Measurements from ENCODE around the gene PNPLA6.
"Not testable (repeated sequence)": the region's sequence is repeated elsewhere in the genome, so short reads cannot be mapped to it uniquely, and the experiment has no call there.

The PNPLA6 gene

DNA sequence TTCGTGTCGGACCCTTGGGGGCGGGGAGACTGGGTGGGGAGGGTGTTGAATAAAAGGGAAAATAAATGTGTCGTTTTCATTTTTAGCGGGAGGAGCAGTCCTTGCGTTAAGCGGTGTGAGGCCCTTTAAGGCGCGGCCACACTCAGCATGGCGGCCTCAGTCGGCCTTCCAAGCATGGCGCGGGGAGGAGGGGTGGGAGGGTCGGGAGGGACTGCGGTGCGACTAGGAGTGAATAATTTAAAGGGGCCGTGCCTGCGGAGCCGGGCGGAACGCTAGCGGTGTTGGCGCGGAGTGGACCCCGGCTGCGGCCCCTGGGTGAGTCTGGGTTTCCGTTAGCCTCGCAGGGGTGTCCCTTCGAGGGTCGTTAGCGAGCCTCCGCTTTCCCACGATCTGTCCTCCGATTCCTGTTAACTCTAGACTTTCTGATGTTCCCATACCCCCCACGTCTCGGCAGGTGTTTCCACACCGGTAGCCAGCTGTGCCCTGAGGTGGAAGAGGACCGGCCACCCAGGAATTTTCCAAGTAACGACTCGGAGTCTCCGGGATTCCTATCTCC, 1.5 kb upstream of the PNPLA6 start:
- DNase-seq (ENCODE audit: low spot score), result peak; percentile 91

DNA sequence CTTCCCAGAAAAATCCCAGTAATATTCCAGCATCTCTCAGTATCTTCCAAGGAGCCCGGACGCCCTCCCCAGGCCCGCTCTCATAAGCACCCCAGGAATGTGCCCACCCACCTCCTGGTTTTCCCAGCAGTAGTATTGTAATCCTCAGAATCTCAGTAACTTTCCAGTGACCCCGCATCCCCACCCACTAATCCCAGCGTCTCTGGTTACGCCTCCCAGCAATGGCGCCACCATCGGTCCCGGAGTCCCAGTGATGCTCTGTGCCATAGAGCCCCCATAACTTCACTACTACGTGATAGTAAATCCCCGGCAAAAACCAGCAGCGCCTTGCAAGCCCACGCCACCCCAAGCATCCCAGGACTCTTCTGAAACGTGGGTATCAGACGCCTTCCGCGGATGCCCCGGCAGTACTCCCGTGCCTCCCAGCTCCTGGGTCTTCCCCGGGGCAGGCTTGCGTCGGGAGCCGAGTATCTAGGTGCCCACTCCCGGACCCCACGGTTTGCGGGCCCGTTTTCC, 928 bp upstream of the PNPLA6 start:
- DNase-seq (ENCODE audit: low spot score), result peak; percentile 53

DNA sequence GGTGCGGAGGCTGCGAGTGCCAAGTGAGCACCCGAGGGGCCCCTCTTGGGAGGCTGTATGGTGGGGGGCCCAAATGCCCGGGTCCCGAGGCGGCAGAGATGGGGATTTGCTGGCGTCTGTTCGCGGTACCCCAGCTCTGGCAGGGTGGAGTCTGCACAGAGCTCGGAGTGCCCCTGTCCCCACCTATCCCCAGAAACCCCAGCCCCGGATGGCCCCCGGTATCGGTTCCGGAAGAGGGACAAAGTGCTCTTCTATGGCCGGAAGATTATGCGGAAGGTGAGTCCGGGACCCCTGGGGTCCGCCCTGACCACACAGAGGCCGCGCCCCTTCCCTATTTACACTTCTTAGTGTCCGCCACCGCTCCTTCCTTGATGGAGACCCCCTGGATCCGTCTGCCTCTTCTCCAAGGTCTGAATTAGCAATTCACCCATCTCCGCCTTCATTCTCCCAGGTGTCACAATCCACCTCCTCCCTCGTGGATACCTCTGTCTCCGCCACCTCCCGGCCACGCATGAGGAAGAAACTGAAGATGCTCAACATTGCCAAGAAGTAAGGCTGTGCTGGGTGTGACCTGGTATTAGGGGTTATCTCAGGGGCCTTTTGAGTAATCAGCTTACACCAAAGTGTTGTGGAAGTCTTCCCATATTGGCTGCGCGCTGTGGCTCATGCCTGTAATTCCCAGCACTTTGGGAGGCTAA, 630 bp downstream of the PNPLA6 start:
- DNase-seq (ENCODE audit: low spot score), result peak; percentile 60

DNA sequence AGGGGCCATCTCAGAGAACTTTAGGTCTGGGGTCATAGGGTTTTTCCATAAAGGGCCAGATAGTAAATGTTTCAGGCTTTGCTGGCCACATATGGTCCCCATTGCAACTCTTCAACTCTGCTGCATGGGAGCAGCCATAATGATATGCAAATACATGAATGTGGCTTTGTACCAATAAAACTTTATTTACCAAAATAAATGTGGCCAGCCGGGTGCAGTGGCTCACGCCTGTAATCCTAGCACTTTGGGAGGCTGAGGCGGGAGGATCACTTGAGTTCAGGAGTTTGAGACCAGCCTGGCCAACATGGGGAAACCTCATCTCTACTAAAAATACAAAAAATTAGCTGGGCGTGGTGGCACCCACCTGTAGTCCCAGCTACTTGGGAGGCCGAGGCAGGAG, 3.5 kb downstream of the PNPLA6 start:
- DNase-seq (ENCODE audit: low spot score), result not testable (repeated sequence)

DNA sequence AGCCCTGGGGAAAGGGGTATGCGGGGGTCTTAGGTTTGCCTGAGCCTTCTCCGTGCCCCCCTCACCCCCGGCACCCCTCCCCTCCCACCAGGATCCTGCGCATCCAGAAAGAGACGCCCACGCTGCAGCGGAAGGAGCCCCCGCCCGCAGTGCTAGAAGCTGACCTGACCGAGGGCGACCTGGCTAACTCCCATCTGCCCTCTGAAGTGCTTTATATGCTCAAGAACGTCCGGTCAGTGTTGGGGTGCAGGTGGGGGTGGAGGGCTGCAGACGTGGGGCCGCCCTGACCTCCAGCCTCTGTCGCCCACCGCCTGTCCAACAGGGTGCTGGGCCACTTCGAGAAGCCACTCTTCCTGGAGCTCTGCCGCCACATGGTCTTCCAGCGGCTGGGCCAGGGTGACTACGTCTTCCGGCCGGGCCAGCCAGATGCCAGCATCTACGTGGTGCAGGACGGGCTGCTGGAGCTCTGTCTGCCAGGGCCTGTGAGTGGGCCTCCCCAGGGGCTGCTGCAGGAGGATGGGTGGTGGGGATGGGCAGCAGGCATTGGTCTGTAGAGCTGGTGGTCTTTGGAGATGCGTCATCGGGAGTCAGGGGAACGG, 4.4 kb downstream of the PNPLA6 start:
- no peak for DNase-seq (ENCODE audit: low spot score)

DNA sequence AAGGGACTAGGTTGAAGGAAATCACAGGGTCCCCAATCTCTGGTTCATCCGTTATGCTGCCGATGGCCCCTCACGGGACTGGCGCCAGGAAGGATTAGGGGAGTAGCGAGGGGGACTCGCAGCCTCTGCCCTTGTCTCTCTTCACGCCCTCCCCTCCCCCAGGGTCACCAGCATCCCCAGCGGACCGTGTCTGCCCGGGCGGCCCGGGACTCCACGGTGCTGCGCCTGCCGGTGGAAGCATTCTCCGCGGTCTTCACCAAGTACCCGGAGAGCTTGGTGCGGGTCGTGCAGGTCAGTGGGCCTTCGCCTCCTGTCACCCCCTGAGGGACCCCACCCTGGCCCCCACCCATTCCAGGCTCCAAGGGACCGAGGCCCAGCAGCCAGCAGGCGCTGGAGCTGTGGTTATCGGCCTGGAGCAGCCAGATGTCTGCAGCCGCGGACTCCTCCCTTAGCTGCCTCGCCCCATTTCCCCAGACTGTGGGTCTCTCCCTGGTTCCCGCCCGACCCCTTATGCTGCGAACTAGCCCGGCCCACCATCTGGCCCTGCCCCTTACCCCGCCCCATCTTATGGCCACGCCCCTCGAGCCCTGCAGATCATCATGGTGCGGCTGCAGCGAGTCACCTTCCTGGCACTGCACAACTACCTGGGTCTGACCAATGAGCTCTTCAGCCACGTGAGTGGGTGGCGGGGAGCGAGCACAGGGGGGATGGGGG, 5.4 kb downstream of the PNPLA6 start:
- DNase-seq (ENCODE audit: low spot score), result no peak

DNA sequence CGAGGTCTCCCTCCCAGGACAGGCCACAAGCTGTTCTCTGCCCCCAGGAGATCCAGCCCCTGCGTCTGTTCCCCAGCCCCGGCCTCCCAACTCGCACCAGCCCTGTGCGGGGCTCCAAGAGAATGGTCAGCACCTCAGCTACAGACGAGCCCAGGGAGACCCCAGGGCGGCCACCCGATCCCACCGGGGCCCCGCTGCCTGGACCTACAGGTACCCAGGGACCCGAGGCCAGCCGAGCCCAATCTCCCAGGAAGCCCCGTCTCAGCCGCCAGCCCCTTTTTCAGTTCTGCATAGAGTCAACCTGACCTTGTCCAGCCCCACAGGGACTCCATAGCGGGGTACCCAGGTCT, 5.9 kb downstream of the PNPLA6 start:
- no peak for DNase-seq (ENCODE audit: low spot score)

DNA sequence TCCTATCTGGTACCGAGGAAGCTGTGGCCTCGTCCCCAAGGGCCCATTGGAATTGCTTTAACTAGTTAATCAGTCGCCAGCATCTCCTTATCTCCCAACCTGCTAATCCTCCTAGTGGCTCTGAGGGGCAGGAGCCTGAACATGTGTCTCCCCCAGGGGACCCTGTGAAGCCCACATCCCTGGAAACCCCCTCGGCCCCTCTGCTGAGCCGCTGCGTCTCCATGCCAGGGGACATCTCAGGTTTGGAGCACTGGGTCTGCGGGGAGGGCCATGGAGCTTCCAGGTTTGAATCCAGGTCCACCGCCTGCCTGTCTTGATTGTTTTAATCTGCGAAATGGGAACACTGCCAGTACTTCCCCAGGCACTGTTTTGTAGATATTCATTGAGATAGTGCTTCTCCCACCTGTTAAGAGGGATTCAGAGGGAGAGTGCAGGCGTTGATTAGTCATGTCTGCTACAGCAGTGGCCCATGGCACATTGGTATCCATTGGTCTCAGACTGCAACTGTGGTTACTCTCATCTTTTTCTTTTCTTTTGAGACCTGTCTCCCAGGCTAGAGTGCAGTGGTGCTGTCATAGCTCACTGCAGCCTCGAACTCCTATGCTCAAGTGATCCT, 6.4 kb downstream of the PNPLA6 start:
- no peak for DNase-seq (ENCODE audit: low spot score)

DNA sequence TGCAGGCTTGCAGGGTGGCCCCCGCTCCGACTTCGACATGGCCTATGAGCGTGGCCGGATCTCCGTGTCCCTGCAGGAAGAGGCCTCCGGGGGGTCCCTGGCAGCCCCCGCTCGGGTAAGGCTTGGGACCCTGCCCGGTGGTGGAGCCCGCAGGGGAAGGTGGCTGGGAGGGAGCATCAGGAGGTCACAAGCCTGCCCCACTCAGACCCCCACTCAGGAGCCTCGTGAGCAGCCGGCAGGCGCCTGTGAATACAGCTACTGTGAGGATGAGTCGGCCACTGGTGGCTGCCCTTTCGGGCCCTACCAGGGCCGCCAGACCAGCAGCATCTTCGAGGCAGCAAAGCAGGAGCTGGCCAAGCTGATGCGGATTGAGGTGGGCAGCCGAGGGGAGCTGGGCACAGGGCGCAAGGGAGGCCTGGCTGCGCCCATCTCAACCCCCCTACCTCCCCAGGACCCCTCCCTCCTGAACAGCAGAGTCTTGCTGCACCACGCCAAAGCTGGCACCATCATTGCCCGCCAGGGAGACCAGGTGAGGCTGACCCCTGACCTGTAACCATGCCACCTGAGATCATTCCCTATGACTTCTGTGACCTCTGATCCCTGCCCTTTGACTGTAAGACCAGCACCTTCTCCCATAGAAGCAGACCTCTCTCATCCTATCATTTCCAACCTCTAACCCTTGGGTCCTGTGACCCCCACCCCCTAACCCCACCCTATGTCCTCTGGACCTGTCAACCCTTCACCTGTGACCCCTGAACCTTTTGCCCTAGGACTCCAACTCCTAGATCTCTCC, 7.2 kb downstream of the PNPLA6 start:
- DNase-seq (ENCODE audit: low spot score), result no peak

DNA sequence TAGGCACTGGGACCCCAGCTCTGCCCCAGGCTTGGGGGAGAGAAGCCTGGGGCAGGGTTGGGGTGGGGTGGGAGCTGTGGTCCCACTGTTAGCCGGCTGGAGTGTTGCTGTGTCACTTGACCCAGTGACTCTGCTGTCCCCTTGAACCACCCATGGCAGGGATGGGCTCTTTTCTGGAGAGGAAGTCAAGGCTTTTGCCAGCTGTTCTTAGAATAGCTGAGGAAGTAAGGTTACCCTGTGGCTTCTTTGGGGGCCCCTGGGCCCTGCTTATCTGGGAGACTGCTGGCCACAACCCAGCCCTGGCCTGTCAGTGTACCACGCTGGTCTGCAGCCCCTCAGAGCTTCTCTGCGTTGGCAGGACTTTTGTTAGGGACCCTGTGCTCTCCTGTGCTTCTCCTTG, 9.1 kb downstream of the PNPLA6 start:
- DNase-seq (ENCODE audit: low spot score), result no peak

DNA sequence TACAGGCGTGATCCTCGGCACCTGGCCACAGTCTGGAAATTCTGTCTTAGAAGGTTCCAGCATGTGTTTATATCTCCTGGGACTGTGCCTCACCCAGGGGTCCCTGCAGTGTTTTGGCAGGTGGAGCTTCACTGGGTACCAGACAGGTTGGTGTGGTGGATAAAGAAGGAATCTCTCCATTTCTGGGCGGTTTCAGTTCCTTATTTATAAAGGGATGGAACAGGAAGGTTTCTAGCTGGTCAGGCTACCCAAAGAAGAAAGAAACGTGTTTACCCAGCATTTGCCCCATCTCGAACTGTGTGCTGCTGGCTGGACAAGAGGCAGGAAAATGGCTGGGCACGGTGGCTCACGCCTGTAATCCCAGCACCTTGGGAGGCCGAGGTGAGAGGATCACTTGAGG, 9.8 kb downstream of the PNPLA6 start:
- no peak for DNase-seq (ENCODE audit: low spot score)

DNA sequence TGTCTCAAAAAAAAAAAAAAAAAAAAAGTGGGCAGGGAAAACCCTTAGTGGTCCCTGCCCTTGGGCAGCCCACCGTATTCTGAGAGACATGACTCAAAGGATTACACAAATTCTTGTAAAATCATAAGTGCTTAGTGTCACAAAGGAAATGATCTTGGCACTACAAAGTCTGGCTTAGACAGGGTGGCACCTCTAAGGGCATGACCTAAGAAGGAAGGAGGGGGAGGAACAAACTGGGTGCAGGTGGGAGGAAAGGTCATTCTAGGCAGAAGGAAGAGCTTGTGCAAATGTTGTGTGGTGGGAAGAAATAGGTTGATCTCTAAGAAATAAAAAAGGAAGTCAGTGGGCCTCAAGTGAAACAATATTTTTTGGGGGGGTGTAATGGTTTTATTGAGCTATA, 10.4 kb downstream of the PNPLA6 start:
- no peak for DNase-seq (ENCODE audit: low spot score)

DNA sequence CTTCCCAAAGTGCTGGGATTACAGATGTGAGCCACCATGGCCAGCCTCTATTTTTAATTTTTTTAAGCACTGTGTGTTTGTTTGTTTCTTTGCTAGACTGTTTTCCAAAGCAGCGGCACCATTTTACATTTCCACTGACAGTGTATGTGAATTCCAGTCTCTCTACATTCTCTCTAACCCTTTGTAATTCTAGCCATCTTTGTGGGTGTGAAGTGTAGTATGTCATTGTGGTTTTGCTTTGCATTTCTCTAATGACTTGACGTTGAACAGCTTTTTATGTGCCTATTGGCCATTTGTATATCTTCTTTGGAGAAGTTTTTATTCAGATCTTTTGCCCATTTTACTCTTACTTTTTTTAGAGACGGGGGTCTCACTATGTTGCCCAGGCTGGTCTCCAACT, 11.6 kb downstream of the PNPLA6 start:
- DNase-seq (ENCODE audit: low spot score), result no peak

DNA sequence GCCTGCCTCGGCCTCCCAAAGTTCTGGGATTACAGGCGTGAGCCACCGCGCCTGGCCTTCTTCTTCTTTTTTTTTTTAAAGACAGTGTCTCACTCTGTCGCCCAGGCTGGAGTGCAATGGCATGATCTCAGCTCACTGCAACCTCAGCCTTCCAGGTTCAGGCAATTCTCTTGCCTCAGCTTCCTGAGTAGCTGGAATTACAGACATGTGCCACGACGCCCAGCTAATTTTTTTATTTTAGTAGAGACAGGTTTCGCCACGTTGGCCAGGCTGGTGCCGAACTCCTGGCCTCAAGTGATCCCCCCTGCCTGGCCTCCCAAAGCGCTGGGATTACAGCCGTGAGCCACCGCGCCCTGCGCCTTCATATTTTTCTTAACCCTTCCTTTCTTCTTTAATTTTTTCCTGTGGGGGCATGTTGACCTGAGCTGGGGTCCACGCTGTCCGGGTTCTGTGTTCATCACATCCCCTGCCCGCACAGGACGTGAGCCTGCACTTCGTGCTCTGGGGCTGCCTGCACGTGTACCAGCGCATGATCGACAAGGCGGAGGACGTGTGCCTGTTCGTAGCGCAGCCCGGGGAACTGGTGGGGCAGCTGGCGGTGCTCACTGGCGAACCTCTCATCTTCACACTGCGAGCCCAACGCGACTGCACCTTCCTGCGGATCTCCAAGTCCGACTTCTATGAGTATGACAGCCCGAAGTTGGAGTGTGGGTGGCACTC, 14.1 kb downstream of the PNPLA6 start:
- no peak for DNase-seq (ENCODE audit: low spot score)

DNA sequence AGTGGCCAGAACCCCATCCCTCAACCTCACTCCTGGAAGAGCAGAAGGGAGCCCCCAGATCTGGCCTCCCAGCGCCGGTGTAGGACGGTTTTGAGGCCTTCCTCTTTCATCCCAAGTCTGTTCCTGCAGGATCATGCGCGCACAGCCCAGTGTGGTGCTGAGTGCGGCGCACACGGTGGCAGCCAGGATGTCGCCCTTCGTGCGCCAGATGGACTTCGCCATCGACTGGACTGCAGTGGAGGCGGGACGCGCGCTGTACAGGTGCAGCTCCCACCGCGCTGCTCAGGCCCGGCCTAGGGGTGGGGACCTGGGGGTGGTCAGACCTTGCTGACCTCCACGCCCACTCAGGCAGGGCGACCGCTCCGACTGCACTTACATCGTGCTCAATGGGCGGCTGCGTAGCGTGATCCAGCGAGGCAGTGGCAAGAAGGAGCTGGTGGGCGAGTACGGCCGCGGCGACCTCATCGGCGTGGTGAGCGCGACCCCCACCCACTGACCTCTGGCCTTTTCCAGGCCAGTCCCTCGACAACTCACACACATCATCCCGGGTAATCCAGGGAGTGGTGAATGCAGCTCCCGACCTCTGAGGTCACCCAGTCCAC, 14.8 kb downstream of the PNPLA6 start:
- DNase-seq (ENCODE audit: low spot score), result no peak

DNA sequence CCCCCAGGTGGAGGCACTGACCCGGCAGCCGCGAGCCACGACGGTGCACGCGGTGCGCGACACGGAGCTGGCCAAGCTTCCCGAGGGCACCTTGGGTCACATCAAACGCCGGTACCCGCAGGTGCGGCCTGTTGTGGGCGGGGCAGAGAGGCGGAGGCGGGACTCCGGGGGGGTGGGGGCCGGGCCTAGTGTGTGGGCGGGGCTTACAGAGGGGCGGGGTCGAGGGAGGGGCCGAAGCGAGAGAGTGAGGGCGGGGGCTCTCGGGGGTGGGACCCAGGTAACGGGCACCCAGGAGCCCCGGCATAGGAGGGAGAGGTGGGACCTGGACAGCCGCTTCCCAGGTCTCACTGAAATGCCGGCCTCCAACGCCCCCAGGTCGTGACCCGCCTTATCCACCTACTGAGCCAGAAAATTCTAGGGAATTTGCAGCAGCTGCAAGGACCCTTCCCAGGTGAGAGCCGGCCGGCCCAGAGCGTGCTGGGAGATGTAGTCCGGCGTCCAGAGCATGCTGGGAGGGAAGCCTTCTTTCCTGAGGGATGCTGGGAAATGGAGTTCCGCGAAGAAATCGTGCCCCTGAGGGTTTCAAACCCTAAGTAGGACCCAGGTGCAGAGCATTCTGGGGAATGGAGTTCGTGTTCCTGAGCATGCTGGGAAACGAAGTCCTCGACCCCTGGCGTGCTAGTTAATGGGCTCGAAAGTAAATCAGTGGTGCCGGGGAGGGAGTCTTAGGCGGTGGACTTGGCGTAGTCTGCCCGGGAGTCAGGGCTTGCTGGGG, 15.7 kb downstream of the PNPLA6 start:
- DNase-seq (ENCODE audit: low spot score), result peak; percentile 70

DNA sequence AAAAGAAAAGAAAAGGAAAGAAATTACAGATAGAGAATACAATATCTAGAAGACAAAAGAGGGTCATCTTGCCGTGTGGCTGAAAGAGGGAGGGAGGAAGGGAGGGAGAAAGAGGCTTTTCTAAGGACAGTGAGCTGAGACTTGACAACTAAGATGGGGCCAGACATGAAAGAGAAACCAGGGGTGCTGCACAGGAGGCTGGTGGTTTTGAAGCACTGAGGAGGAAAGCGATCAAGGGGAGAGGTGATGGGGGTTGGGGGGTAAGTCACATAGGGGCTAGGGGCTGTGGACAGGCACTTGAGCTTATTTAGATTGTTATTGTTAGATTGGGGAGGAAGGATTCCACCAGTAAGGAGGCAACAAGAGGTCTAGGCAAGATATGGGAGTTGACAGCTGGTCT, 17.3 kb downstream of the PNPLA6 start:
- DNase-seq (ENCODE audit: low spot score), result no peak

DNA sequence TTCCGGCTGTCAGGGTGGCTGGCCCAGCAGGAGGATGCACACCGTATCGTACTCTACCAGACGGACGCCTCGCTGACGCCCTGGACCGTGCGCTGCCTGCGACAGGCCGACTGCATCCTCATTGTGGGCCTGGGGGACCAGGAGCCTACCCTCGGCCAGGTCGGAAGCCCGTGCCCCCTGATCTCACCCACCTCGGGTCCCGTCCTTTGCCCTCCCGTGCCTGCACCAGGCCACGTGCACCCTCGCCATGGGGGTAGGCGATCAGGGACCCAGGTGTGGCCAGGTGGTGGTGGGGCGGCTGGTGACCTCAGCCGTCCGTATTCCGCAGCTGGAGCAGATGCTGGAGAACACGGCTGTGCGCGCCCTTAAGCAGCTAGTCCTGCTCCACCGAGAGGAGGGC, 19.0 kb downstream of the PNPLA6 start:
- DNase-seq (ENCODE audit: low spot score), result no peak

DNA sequence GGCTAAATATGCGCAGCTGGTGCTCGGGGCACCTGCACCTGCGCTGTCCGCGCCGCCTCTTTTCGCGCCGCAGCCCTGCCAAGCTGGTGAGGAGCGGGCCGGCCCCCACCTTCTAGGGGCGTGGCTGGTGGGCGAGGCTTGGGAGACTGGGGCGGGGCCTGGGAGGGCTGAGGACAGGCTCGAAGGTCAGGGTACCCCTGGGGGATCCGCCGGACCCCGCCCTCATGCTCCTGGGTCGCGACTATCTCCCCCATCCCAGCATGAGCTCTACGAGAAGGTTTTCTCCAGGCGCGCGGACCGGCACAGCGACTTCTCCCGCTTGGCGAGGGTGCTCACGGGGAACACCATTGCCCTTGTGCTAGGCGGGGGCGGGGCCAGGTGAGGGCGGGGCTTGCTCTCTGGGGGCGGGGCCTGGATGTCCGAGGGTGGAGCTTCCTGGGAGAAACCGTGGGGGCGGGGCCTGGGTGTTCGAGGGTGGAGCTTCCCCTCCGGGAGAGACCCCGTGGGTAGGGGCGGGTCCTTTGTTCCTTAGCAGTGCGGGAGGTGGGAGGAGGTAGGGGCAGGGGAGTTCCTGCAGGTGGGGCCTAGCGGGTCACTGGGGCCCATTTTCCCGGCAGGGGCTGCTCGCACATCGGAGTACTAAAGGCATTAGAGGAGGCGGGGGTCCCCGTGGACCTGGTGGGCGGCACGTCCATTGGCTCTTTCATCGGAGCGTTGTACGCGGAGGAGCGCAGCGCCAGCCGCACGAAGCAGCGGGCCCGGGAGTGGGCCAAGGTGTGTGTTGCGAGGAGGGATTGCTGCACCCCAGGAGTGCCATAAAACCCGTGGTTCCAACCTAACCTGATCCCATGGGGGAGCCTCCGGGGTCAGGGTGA, 19.7 kb downstream of the PNPLA6 start:
- DNase-seq (ENCODE audit: low spot score), result no peak

Data from germinal center (tissue), 1 donor.